Uterus (tissue), 4 donors: Measurements from ENCODE around the gene CNPPD1. TPM values are rescaled to one million over a fixed set of nuclear protein-coding genes. Genes with fewer than 3 reads are reported as not detected.

Experiments
- DNase-seq, 2 donors: peaks; one replicate each; pipeline ENCODE4 v3.0.0-alpha.2; 2019 to 2020
- H3K27ac ChIP-seq, 2 donors: fragments of 200-600 bp; sonication (generic); 1 replicate in 1 of 2; 2 replicates in 1 of 2; pipeline ENCODE4 v1.5.1; 2016 to 2018
- H3K27me3 ChIP-seq, 2 donors: fragments of 200-600 bp; sonication (generic); one replicate each; pipeline ENCODE4 v1.5.1; 2018 to 2019; ENCODE audit warnings: control low read depth in 1 of 2
- H3K36me3 ChIP-seq, 2 donors: fragments of 200-600 bp; sonication (generic); one replicate each; pipeline ENCODE4 v1.5.1; 2019; ENCODE audit warnings: control low read depth in 1 of 2
- H3K4me1 ChIP-seq, 2 donors: fragments of 200-600 bp; sonication (generic); one replicate each; pipeline ENCODE4 v1.5.1; 2018 to 2019; ENCODE audit warnings: control low read depth in 1 of 2
- H3K4me3 ChIP-seq, 2 donors: fragments of 200-600 bp; sonication (generic); 1 replicate in 1 of 2; 2 replicates in 1 of 2; pipeline ENCODE4 v1.5.1; 2018 to 2019; ENCODE audit warnings: mild to moderate bottlenecking in 1 of 2
- H3K9me3 ChIP-seq, 2 donors: fragments of 200-600 bp; sonication (generic); one replicate each; pipeline ENCODE4 v1.5.1; 2019; ENCODE audit warnings: control low read depth in 1 of 2
- POLR2A ChIP-seq, 2 donors: fragments of 450-650 bp; IDR thresholded peaks; one replicate each; pipeline ENCODE4 v1.6.1; 2016; ENCODE audit warnings: antibody characterized with exemption in 2 of 2, mild to moderate bottlenecking in 1 of 2, moderate library complexity in 1 of 2
- intact Hi-C: fragments of 100-400 bp; cut with DNase I; formaldehyde crosslinking; loops from one replicate; pipeline ENCODE4 v1.15.1; 2023; ENCODE audit warnings: low total_unique reads
- total RNA-seq, 4 donors: library from RNA; depleted of rRNA in 3 of 4; stranded (reverse); fragments of >200 nt in 3 of 4; gene quantifications; one replicate each; pipeline versions ENCODE4 v1.1.0 to v1.2.4, GENCODE V29; 2014 to 2023
- TF ChIP-seq, protein P1 (sequence below), 4 experiments: fragments of 200-600 bp in 2 of 4; fragments of 450-650 bp in 2 of 4; sonication (generic) in 2 of 4; IDR thresholded peaks; one replicate each; pipeline ENCODE4 v1.5.1; 2016 to 2019; ENCODE audit warnings: antibody characterized with exemption in 4 of 4, mild to moderate bottlenecking in 2 of 4, moderate library complexity in 1 of 4
- donor health status: DM: yes; HTN: yes; CAD: no.

Gene CNPPD1
- total RNA-seq, 4 donors from 2014 or later = 3.1 to 56.2 (median 35.8) TPM

DNA sequence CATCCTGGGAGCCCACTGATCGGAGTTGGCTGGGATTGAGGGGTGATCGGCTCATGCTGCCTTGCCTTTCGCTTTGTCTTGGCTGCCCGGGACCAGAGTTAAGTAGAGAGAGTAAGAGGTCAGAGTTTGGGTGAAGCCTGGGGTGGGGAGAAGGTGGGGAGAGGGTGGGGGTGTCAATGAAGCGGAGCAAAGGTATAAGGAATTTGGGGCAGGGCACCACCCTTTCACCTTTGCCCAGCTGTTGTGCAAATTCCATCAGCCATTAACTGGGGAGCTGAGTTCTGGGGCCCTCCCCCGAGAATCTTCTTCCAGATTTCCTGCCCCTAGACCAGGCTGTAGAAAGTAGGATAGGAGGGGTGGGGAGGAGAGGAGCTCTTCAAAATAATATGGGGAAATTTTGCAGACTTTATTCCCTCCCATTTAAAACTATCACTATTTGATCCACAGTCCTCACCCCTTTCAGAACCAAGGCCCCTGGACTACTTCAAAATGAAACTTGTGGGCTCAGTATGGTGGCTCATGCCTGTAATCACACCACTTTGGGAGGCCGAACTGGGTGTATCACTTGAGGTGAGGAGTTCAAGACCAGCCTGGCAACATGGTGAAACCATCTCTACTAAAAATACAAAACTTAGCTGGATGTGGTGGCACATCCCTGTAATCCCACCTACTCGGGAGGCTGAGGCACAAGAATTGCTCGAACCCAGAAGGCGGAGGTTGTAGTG lies 6.6 kb downstream of the CNPPD1 start, which contains the start of gene SLC23A3:
Gene SLC23A3 (minus strand): TSS at position 100 of the 725 bp plus-strand sequence. CDS start 45 bp downstream, at position 55.
- no peak for DNase-seq

DNA sequence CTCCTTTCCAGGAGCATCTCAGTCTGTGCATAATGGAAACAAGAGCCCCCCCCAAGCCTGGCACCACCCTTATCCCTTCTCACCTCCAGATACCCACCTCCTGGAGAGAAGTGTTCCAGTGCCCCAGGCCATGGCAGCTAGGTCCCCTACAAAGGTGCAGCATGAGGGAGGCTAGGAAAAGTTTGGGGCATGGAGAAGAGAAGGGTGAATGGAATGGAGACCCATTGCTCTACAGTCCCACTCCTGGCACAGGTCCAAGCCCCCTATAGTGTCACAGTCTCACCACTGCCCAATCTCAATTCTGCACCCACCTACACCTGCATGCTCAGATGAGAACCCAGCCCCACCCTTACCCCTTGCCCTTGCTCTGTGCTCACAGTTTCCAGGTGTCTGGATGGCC lies 7.8 kb downstream of the CNPPD1 start:
- no peaks in the 10 kb centered on the region for H3K4me1 ChIP-seq
- DNase-seq = no peak
- H3K4me3 ChIP-seq = no peak overlapping the region
- no peaks in the 10 kb centered on the region for H3K27me3 ChIP-seq
- TF ChIP-seq, protein P1, sequence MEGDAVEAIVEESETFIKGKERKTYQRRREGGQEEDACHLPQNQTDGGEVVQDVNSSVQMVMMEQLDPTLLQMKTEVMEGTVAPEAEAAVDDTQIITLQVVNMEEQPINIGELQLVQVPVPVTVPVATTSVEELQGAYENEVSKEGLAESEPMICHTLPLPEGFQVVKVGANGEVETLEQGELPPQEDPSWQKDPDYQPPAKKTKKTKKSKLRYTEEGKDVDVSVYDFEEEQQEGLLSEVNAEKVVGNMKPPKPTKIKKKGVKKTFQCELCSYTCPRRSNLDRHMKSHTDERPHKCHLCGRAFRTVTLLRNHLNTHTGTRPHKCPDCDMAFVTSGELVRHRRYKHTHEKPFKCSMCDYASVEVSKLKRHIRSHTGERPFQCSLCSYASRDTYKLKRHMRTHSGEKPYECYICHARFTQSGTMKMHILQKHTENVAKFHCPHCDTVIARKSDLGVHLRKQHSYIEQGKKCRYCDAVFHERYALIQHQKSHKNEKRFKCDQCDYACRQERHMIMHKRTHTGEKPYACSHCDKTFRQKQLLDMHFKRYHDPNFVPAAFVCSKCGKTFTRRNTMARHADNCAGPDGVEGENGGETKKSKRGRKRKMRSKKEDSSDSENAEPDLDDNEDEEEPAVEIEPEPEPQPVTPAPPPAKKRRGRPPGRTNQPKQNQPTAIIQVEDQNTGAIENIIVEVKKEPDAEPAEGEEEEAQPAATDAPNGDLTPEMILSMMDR (IDR thresholded peaks at IDR 0.05) = no peak
- TF ChIP-seq POLR2A (IDR thresholded peaks at IDR 0.05) = no peak
- no peaks in the 10 kb centered on the region for H3K9me3 ChIP-seq
- H3K27ac ChIP-seq = no peak overlapping the region
- intact Hi-C loops = no loop called here
- no peaks in the 10 kb centered on the region for H3K36me3 ChIP-seq

More for the DNA sequence above, 6.6 kb downstream of the CNPPD1 start, which contains the start of gene SLC23A3:
- Histone ChIP-seq H3K4me3 (no peak within 1 kb of the TSS), H3K27me3 (no peaks in the 10 kb centered on the region), H3K36me3 (no peaks in the 10 kb centered on the region), H3K27ac (peak within 1 kb of the TSS; percentile 3 to 56), H3K4me1 (no peaks in the 10 kb centered on the region), H3K9me3 (no peaks in the 10 kb centered on the region)
- TF ChIP-seq POLR2A (IDR thresholded peaks at IDR 0.05) = no peak
- TF ChIP-seq, protein P1 (IDR thresholded peaks at IDR 0.05) = no peak
- intact Hi-C loops = no loop called here

DNA sequence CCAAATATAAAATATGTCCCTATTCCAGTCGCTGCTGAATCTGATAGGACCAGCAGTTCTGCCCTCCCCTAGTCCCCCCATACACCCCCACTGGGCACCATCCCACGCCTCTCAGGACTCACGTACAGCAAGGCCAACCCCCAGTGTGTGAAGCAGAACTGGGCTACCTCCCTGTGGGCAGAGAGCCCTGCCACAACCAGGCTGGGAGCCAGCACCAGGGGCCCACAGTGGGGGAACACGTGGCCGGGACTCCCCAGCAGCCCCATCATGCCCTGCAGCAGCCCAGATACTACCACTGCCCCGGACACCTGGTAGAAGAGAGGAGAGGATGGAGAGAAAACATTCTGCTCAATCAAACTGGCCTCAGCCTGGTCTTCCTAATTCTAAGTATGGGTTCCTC lies 8.2 kb downstream of the CNPPD1 start:
- H3K4me3 ChIP-seq = no peak overlapping the region

DNA sequence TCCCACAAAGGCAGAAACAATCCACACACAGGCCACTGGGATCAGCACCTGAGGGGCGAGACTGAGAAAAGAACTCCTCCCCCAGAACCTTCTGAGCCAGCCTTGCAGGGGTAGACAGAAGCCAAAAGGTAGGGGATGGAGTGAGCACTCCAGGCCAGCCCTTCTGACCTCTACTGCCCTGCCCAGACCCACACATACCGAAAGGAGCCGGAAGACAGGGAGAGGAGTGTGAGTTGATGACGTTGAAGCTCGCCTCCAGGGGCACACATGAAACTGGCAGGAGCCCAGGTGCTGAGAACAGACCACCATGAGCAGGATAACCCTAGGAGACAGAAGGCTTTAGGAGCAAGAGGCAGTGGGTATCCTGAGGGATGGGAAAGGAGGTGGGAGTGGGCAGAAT lies 8.7 kb downstream of the CNPPD1 start:
- no peaks in the 10 kb centered on the region for H3K27me3 ChIP-seq
- H3K4me1 ChIP-seq = no peaks in the 10 kb centered on the region
- no peak for DNase-seq
- TF ChIP-seq, protein P1 (IDR thresholded peaks at IDR 0.05) = no peak
- TF ChIP-seq POLR2A (IDR thresholded peaks at IDR 0.05) = no peak
- intact Hi-C loops = no loop called here
- no peaks in the 10 kb centered on the region for H3K36me3 ChIP-seq
- H3K9me3 ChIP-seq = no peaks in the 10 kb centered on the region
- no peak overlapping the region for H3K4me3 ChIP-seq
- no peak overlapping the region for H3K27ac ChIP-seq

More for the DNA sequence above, 8.2 kb downstream of the CNPPD1 start:
- TF ChIP-seq, protein P1 (IDR thresholded peaks at IDR 0.05) = no peak
- TF ChIP-seq POLR2A (IDR thresholded peaks at IDR 0.05) = no peak
- H3K27ac ChIP-seq = no peak overlapping the region
- H3K9me3 ChIP-seq = no peaks in the 10 kb centered on the region
- H3K36me3 ChIP-seq = no peaks in the 10 kb centered on the region
- no peaks in the 10 kb centered on the region for H3K27me3 ChIP-seq
- DNase-seq = no peak
- H3K4me1 ChIP-seq = no peaks in the 10 kb centered on the region
- intact Hi-C loops = no loop called here

DNA sequence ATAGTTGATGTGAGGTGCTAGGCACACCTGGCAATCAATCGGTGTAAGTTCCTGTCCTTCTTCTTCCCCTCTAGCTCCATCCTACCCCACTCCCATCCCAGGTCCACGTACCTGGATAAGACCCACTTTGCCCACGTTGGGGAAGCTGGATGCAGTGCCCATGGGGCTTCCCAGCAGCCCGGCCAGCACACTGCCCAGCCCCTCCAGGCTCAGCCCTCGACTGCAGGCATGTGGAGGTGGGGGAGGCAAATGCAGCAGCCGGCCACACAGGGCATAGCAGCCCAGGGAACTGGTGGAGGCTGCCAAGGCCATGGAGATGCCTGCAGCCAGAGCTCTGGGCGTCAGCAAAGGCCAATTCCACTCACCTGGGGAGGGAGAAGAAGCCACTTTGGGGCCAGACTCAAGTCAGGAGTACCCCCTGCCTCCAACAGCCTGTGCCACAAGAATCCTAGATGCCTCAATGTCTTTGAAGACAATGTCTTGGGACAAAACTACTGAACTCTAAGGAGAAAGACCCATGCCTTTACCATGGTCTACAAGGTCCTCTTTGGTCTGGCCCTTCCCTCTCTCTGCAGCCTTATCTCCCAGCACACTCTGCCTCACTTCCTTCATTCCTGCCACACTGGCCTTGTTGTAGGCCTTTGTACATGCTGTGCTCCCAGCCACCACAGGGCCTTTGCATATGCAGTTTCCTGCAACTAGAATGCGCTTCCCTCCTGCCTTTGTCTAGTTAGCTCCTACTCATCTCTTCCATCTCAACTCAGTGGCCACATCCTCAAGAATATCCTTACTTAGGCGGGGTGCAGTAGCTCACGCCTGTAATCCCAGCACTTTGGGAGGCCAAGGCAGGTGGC lies 11.4 kb downstream of the CNPPD1 start:
- no peak overlapping the region for H3K27ac ChIP-seq
- intact Hi-C loops = no loop called here
- no peak overlapping the region for H3K4me3 ChIP-seq
- H3K9me3 ChIP-seq = no peaks in the 10 kb centered on the region
- no peaks in the 10 kb centered on the region for H3K36me3 ChIP-seq
- DNase-seq = no peak
- H3K4me1 ChIP-seq = no peaks in the 10 kb centered on the region
- no peaks in the 10 kb centered on the region for H3K27me3 ChIP-seq
- TF ChIP-seq, protein P1 (IDR thresholded peaks at IDR 0.05) = no peak
- no peak for TF ChIP-seq POLR2A (IDR thresholded peaks at IDR 0.05)
